A549 (cell line): Measurements from ENCODE around the gene CIRBP.

Experiments
- CEBPB ChIP-seq, 2 experiments: fragments of >200 bp in 1 of 2; sonication (Bioruptor Twin) in 1 of 2; formaldehyde crosslinking in 1 of 2; IDR thresholded peaks; 2 replicates each; pipeline ENCODE4 v1.6.1; 2012 to 2016
- CHD4 ChIP-seq: fragments of 200-600 bp; sonication (generic); IDR thresholded peaks from 2 replicates; pipeline ENCODE4 v1.6.1; 2016; ENCODE audit warnings: antibody characterized with exemption, mild to moderate bottlenecking, borderline replicate concordance
- GATA3 ChIP-seq: IDR thresholded peaks from 2 replicates; pipeline ENCODE4 v1.6.1; 2012; ENCODE audit warnings: borderline replicate concordance
- KDM1A ChIP-seq: fragments of 200-600 bp; sonication (generic); IDR thresholded peaks from 2 replicates; pipeline ENCODE4 v1.6.1; 2016; ENCODE audit warnings: low read depth, mild to moderate bottlenecking
- NFE2L2 ChIP-seq: fragments of 150-350 bp; conservative IDR thresholded peaks from 2 replicates; pipeline ENCODE4 v1.6.1; 2014; ENCODE audit warnings: low read length
- POLR2A ChIP-seq: IDR thresholded peaks from 2 replicates; pipeline ENCODE4 v1.6.1; 2012; ENCODE audit warnings: mild to moderate bottlenecking, low read length
- SREBF2 ChIP-seq: fragments of 450-650 bp; IDR thresholded peaks from 2 replicates; pipeline ENCODE4 v1.6.1; 2014; ENCODE audit warnings: mild to moderate bottlenecking, moderate library complexity
- ZFP36 ChIP-seq: fragments of 450-650 bp; IDR thresholded peaks from 2 replicates; pipeline ENCODE4 v1.6.1; 2014; ENCODE audit warnings: borderline replicate concordance; ENCODE audit not compliant: partially characterized antibody
- TF ChIP-seq, protein P1 (sequence below): IDR thresholded peaks from 2 replicates; pipeline ENCODE4 v1.6.1; 2012; ENCODE audit warnings: low read depth, borderline replicate concordance
- TF ChIP-seq, protein P2 (sequence below): fragments of >200 bp; sonication (Bioruptor Twin); formaldehyde crosslinking; IDR thresholded peaks from 3 replicates; pipeline ENCODE4 v1.5.1; 2016

DNA sequence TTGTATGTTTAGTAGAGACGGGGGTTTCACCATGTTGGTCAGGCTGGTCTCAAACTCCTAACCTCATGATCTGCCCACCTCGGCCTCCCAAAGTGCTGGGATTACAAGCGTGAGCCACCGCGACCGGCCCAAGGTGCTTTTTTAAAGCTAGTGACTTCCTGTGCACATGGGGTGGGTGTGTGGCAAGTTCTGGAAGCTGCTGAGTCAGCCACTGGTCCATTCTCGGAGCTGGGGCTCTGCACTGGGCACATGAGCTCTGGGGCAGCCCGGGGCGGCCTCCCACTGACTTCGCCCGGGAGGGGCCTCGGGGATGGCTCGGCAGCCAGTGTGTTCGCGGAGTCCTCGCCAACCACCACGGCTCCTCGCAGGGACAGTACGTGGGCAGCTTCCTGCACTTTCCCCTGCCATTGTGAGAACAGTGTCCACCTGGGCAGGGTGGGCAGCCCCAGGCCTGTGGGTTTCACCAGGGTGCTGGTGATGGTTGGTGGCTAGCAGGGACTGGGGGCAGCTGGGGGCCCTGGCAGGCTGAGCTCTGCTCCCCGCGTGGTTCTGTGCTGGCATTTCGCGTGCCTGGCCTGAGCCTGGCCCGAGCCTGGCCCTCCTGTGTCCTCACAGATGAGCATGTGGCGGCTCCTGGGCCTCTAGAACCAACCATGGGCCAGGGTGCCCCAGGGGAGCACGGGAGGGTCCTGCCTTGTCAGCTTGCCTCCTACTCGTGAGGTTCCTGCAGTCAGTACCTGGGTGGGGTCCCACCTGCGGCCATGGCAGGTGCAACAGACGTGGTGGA is 43.5 kb upstream of the CIRBP start:
- TF ChIP-seq, protein P1, sequence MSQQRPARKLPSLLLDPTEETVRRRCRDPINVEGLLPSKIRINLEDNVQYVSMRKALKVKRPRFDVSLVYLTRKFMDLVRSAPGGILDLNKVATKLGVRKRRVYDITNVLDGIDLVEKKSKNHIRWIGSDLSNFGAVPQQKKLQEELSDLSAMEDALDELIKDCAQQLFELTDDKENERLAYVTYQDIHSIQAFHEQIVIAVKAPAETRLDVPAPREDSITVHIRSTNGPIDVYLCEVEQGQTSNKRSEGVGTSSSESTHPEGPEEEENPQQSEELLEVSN = no peak
- no peak for TF ChIP-seq CEBPB (IDR thresholded peaks at IDR 0.05)
- TF ChIP-seq ZFP36 = no peak
- TF ChIP-seq, protein P2, sequence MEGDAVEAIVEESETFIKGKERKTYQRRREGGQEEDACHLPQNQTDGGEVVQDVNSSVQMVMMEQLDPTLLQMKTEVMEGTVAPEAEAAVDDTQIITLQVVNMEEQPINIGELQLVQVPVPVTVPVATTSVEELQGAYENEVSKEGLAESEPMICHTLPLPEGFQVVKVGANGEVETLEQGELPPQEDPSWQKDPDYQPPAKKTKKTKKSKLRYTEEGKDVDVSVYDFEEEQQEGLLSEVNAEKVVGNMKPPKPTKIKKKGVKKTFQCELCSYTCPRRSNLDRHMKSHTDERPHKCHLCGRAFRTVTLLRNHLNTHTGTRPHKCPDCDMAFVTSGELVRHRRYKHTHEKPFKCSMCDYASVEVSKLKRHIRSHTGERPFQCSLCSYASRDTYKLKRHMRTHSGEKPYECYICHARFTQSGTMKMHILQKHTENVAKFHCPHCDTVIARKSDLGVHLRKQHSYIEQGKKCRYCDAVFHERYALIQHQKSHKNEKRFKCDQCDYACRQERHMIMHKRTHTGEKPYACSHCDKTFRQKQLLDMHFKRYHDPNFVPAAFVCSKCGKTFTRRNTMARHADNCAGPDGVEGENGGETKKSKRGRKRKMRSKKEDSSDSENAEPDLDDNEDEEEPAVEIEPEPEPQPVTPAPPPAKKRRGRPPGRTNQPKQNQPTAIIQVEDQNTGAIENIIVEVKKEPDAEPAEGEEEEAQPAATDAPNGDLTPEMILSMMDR = no peak
- no peak for TF ChIP-seq CHD4
- TF ChIP-seq NFE2L2 = no peak
- no peak for TF ChIP-seq SREBF2
- no peak for TF ChIP-seq POLR2A
- no peak for TF ChIP-seq GATA3
- TF ChIP-seq KDM1A = no peak
